Measurements from ENCODE around the gene SLC5A1. TPM values are rescaled to one million over a fixed set of nuclear protein-coding genes. Genes with fewer than 3 reads are reported as not detected.

SLC5A1 gene
- total and polyA plus RNA-seq, 2 experiments from 2014 or later: 0.03 TPM; not detected in 1

GRCh38 chr22:32044477-32044876, 1.4 kb downstream of the SLC5A1 start:
- Mint-ChIP-seq H3K4me3 (no peak overlapping the region), H3K36me3 (ENCODE audit: low read depth) (no peaks in the 10 kb centered on the region), H3K27ac (no peak overlapping the region), H3K27me3 (ENCODE audit: insufficient read depth, low read depth, poor library complexity) (peaks cover 3% of the 10 kb centered on the region), H3K4me1 (0 out of 3 replicates have a peak, but pooled peaks cover 2% of the 10 kb centered on the region), H3K9me3 (no peaks in the 10 kb centered on the region)
- TF ChIP-seq ZNF114 (CRISPR knock-in tag; IDR thresholded peaks at IDR 0.05) (no peak), EZH2phosphoT487 (IDR thresholded peaks at IDR 0.05; ENCODE audit: unreplicated experiment) (no peak), POLR2AphosphoS5 (IDR thresholded peaks at IDR 0.05; ENCODE audit: low read depth) (no peak), CTCF (conservative IDR thresholded peaks at IDR 0.05; ENCODE audit: low read depth in 2 of 2) (no peak), ZNF462 (CRISPR knock-in tag; IDR thresholded peaks at IDR 0.05) (no peak)
- no peak overlapping the region for H2AFZ ChIP-seq
- no peaks in the 10 kb centered on the region for H3K4me1 ChIP-seq (ENCODE audit: insufficient read depth)
- H3K4me2 ChIP-seq: no peak overlapping the region
- H3K4me3 ChIP-seq: no peak overlapping the region
- H3K36me3 ChIP-seq (ENCODE audit: insufficient read depth): no peaks in the 10 kb centered on the region
- no peaks in the 10 kb centered on the region for H3F3A ChIP-seq (replicated peaks; ENCODE audit: low read depth)
- no peaks in the 10 kb centered on the region for H4K20me1 ChIP-seq (replicated peaks; ENCODE audit: insufficient read depth)
- no peaks in the 10 kb centered on the region for H3K79me2 ChIP-seq (replicated peaks; ENCODE audit: insufficient read depth)
- ATAC-seq (no peak), DNase-seq (ENCODE audit: low spot score) (no peak)
- H3K9me2 ChIP-seq (ENCODE audit: insufficient read depth): no peaks in the 10 kb centered on the region
- H3K27ac ChIP-seq (ENCODE audit: low read depth): no peak overlapping the region
- no peaks in the 10 kb centered on the region for H3K27me3 ChIP-seq (ENCODE audit: insufficient read depth)

Data from GM23338 (cell line).